CD4-positive, alpha-beta T cell treated with Interleukin-12 subunit alpha and Interleukin-12 subunit beta, for 1 hour (primary cell): Measurements from ENCODE around the gene CDH22.

Experiments used
- DNase-seq: peaks from one replicate; pipeline ENCODE4 v3.0.0-alpha.2; 2020

The CDH22 gene

DNA sequence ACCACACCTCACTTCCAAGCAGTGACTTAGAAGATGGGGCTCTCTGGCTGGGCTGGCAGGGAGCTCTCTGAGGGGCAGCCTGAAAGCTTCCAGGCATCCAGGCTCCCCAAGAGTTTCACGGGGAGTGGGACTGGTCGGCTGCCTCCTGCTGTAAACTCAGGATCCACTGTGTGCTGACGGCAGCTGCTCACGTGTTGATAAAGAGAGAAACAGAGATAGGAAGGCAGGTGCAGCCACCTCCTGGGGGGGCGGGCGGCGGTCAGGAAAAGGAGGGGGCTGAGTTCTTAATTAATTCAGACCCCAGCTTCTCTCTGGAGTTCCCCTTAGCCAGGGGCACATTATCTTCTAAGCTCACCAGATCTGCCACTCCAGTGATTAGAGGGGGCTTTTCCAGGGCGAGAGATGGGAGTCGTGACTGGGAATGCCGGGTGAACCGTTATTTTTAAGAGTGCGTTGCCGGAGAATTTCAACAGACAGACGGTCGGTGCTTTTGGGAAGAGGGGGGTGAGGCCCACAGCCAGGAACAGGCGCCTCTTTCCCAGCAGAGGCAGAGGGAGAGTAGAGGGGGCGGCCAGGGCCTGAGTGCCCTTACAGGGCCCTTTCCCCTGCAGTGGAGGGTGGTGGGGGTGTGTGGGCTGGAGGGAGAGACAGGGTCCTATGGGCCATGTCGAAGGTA, 119.3 kb downstream of the CDH22 start:
- no peak for DNase-seq

DNA sequence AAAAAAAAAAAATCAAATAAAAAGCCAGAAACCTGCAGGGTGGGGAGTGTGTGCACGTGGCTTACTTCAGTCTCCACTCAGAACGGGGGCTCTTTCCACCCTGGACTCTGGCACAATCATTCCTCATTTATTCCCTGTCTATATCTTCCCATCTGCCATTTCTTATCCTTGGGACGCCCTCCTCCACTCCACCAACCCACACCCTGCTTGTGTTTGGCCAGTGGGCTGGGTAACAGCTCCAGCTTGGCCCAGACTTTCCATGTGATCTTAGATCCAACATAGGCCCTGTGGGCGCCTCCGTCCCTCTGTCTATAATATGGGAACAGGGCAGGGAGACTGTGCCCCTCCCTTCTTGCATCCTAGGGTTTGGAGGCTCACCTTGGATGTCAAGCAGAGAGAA, 122.1 kb downstream of the CDH22 start:
- no peak for DNase-seq

- no peak for DNase-seq
Observed at GRCh38 chr20:46185353-46185752, 122.9 kb downstream of the CDH22 start.

DNA sequence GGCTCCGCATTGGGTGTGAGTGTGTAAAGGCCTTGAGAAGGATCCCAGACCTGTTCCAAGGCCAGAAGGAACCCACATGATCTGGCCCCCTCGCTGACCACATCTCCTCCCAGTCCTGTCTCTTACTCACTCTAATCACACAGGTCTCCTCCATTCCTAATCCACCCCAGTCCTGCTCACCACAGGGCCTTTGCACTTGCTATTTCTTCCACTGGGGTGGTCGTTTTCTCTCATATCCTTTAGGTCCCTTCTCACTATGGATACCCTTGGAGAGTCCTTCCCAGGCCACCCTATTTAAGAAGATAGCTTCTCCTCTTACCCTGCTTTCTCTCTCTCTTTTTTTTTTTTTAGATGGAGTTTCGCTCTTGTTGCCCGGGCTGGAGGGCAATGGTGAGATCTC, 124.5 kb downstream of the CDH22 start:
- DNase-seq: no peak

- DNase-seq: no peak
Observed at GRCh38 chr20:46182276-46183200, 125.8 kb downstream of the CDH22 start.

DNA sequence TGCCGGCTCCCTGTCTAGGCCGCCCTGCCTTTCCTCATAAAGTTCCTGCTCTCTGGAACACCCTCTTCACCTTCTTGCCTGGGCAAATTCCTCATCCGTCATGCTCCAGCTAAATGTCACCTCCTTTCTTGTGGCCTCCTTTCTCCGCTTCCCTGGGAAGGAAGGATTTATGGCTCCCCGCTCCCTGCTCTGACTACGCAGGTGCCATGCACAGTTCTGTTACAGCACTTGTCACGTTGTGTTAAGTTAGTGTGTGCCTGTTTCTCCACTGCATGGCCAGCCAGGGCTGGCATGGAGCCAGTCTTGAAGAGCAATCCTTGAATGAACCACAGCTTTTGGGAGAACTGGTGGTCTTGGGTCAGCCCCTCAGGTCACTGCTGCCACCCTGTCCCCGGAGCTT, 128.4 kb downstream of the CDH22 start:
- DNase-seq: no peak

DNA sequence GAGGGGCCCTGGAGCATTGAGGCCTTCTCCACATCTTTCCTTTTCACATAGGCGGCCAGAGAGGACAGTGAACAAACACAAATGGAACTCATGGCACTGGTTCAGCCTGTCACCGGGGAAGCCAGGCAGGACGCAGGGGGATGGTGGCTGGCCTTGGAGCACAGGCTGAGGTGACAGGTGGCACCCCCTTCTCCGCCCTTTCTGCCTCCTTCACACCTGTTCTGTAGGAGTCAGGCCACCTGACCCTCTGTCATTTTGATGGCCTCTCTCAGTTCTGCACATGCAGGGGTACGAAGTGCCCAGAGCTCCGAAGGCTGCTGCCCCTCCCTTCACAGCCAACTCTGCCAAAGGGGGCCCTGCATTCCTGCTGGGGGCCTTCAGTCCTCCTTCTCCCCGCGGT, 129.4 kb downstream of the CDH22 start:
- DNase-seq: no peak

DNA sequence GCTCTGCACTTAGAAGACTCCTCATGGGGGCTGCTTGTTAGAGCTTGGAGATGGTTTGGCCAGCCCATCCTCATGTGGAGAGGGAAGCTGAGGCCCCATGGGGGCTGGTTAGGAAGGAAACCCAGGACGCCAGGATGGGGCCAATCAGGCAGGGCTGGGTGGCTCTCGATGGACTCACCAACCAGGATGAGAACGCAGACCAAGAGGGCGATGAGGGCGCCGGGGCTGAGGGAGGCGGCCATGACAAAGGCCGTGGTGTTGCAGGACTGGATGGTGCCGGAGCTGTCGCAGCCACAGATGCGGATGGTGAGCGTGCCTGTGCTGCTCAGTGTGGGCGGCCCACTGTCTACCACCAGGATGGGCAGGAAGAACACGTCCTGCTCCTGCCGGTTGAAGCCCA, 130.5 kb downstream of the CDH22 start:
- DNase-seq: no peak

- no peak for DNase-seq
Observed at GRCh38 chr20:46176739-46177378, 131.4 kb downstream of the CDH22 start.

GRCh38 chr20:46175127-46175494, 133.2 kb downstream of the CDH22 start:
- DNase-seq: no peak

DNA sequence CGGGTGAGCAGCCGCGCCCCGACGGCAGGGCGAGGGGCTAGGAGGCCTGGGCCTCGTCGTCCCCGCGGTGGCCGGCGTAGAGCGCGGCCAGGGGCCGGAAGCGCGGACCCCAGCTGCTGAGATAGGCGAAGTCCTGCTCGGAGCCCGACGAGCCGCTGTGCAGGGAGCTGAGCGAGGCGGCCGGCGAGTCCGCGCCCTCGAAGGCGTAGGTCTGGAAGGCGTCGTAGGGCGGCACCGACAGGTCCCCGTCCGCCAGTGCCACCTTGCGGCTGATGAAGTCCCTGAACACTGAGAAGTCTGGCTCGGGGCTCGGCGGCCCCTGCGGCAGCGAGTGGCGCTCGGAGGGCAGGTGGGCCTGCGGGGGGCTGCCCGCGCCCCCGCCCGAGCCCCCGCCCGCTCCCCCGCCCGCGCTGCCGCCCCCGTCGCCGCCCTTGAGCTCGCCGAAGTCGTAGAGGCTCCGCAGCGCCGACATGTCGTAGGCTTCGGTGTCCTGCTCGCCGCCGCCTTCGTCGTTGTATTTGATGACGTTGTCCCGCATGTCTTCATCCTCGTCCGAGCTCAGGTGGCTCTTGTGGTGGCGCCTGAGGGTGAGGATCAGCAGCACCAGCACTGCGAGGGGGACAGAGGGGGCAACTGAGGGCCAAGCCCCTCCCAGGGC, 133.7 kb downstream of the CDH22 start:
- DNase-seq: peak; percentile 64

- no peak for DNase-seq
Observed at GRCh38 chr20:46173652-46174468, 134.4 kb downstream of the CDH22 start.

DNA sequence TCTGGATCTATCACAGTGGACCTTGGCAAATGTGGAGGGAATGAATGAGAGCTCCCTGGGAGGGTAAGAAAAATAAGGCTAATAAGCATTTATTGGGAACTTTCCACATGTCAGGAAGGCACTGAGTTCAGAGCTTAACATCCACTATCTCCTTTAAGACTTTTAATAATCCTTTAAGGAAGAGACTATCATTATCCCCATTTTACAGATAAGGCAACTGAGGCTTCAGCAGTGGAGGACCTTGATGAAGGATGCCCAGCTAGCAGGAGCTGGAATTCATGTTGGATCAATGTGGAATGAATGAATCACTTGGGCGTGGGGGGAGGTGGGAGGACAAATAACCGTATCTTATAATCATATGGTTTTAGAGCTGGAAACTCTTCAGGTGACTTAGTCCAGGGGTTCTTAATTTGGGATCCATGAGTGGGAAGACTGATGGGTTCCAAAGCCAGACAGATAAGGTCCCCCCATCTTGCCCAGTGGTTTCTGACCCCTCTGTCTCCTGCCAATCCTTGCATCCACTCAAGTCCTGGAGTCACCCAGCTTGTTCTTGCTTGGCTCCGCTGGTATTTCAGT, 135.2 kb downstream of the CDH22 start:
- DNase-seq: no peak

- DNase-seq: no peak
Observed at GRCh38 chr20:46172455-46172854, 135.8 kb downstream of the CDH22 start.

DNA sequence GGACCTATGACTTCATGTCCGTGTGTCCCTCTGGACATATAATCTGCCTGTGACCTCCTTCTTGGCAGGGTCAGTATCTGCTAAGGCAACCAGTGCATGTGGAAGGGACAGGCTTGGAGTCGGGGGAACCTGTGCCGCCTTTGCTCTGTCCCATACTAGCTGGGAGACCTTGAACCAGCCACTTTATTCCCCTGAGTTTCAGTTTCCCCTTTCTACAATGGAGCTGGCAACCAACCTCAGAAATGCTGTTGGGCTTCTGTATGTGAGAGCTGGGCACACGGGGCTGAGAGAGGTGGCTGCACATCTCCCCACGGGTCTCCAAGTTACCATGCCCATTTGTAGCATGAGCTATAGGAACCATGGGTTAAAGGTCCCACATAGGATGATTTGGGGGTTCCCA, 136.4 kb downstream of the CDH22 start:
- no peak for DNase-seq

GRCh38 chr20:46171476-46171875, 136.8 kb downstream of the CDH22 start:
- no peak for DNase-seq

- no peak for DNase-seq
Observed at GRCh38 chr20:46169245-46170171, 138.8 kb downstream of the CDH22 start.

GRCh38 chr20:46168438-46168837, 139.9 kb downstream of the CDH22 start:
- DNase-seq: no peak

GRCh38 chr20:46167080-46167479, 141.2 kb downstream of the CDH22 start:
- no peak for DNase-seq

DNA sequence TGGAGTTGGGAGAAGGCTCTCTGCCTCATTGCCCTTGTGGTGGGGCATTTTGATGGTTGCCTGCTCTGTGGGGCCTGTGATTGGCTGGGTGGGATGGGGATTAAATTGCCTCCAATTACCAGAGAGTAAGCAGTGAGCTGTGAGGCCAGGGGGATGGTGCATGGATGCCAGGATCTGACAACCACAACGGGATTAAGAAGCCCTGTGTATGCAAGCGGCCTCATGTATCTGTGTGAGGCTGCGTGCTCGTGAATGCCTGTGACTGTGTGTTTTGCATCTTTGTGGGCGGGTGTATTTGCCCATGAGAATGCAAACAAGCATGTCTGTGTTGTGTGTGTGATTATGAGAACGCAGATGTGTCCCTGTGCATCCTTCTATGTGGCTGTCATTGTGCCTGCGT, 144.0 kb downstream of the CDH22 start:
- DNase-seq: no peak

- DNase-seq: no peak
Observed at GRCh38 chr20:46161921-46162320, 146.4 kb downstream of the CDH22 start.
